K562 (cell line): Measurements from ENCODE around the gene FUT2. TPM values are rescaled to one million over a fixed set of nuclear protein-coding genes. Genes with fewer than 3 reads are reported as not detected.

Experiments used
- ARID1B ChIP-seq: fragments of 450-650 bp; IDR thresholded peaks from 2 replicates; pipeline ENCODE4 v1.6.1; 2016; ENCODE audit warnings: antibody characterized with exemption, mild to moderate bottlenecking, inconsistent platforms
- ASH1L ChIP-seq: fragments of 450-650 bp; IDR thresholded peaks from 2 replicates; pipeline ENCODE4 v1.6.1; 2018; ENCODE audit warnings: borderline replicate concordance, mild to moderate bottlenecking, low read depth; ENCODE audit not compliant: partially characterized antibody
- BCOR ChIP-seq: fragments of 450-650 bp; IDR thresholded peaks from 2 replicates; pipeline ENCODE4 v1.6.1; 2016
- BHLHE40 ChIP-seq: IDR thresholded peaks from 2 replicates; pipeline ENCODE4 v1.6.1; 2011; ENCODE audit warnings: low read length, improper control_type of control experiment
- ESRRA ChIP-seq: fragments of 450-650 bp; IDR thresholded peaks from 2 replicates; pipeline ENCODE4 v1.6.1; 2014; ENCODE audit warnings: low read depth, mild to moderate bottlenecking, moderate library complexity, borderline replicate concordance
- EWSR1 ChIP-seq: fragments of 450-650 bp; IDR thresholded peaks from 2 replicates; pipeline ENCODE4 v1.6.1; 2018; ENCODE audit warnings: borderline replicate concordance, mild to moderate bottlenecking, low read depth, moderate library complexity; ENCODE audit not compliant: partially characterized antibody
- GABPA ChIP-seq: fragments of 200-800 bp; sonication (Bioruptor generic); conservative IDR thresholded peaks from 2 replicates; pipeline ENCODE4 v1.6.1; 2016; ENCODE audit warnings: low read depth, missing genetic modification characterization, missing compliant biosample characterization
- LEF1 ChIP-seq: fragments of 450-650 bp; IDR thresholded peaks from 2 replicates; pipeline ENCODE4 v1.6.1; 2016; ENCODE audit warnings: mild to moderate bottlenecking
- NFIC ChIP-seq: fragments of 450-650 bp; IDR thresholded peaks from 2 replicates; pipeline ENCODE4 v1.6.1; 2017; ENCODE audit warnings: mild to moderate bottlenecking, inconsistent platforms
- NR2C2 ChIP-seq, 2 experiments: fragments of 200-800 bp in 1 of 2; sonication (Bioruptor generic) in 1 of 2; sonication (generic) in 1 of 2; formaldehyde crosslinking in 1 of 2; IDR thresholded peaks; 2 replicates each; pipeline versions ENCODE4 v1.6.1 to v1.8.0; 2016 to 2022; ENCODE audit warnings: mild to moderate bottlenecking in 1 of 2, missing compliant biosample characterization in 1 of 2, missing genetic modification characterization in 1 of 2, missing genetic modification reagents in 1 of 2
- RCOR1 ChIP-seq, 2 experiments: IDR thresholded peaks; 2 replicates each; pipeline ENCODE4 v1.6.1; 2012; ENCODE audit warnings: low read depth in 2 of 2, low read length in 2 of 2, borderline replicate concordance in 1 of 2, improper control_type of control experiment in 1 of 2
- SMARCA4 ChIP-seq: fragments of 450-650 bp; IDR thresholded peaks from 2 replicates; pipeline ENCODE4 v1.6.1; 2016
- SMARCA5 ChIP-seq: fragments of 450-650 bp; IDR thresholded peaks from 2 replicates; pipeline ENCODE4 v1.6.1; 2016
- SOX6 ChIP-seq: fragments of 450-650 bp; IDR thresholded peaks from 2 replicates; pipeline ENCODE4 v1.6.1; 2014; ENCODE audit warnings: mild to moderate bottlenecking
- TAF1 ChIP-seq: IDR thresholded peaks from 2 replicates; pipeline ENCODE4 v1.6.1; 2011; ENCODE audit warnings: mild to moderate bottlenecking, low read length, moderate library complexity; ENCODE audit not compliant: insufficient read depth, control insufficient read depth, severe bottlenecking; ENCODE audit errors: extremely low read depth
- TAL1 ChIP-seq: fragments of 450-650 bp; IDR thresholded peaks from 2 replicates; pipeline ENCODE4 v1.6.1; 2016; ENCODE audit warnings: mild to moderate bottlenecking
- TEAD4 ChIP-seq, 2 experiments: sonication (generic) in 1 of 2; formaldehyde crosslinking in 1 of 2; IDR thresholded peaks; 2 replicates each; pipeline versions ENCODE4 v1.6.1 to v1.8.0; 2012 to 2022; ENCODE audit warnings: borderline replicate concordance in 1 of 2, inconsistent platforms in 1 of 2, low read length in 1 of 2, mild to moderate bottlenecking in 1 of 2, missing genetic modification reagents in 1 of 2
- ZFP36 ChIP-seq: fragments of 150-350 bp; IDR thresholded peaks from 2 replicates; pipeline ENCODE4 v1.6.1; 2018; ENCODE audit warnings: low read length, low read depth; ENCODE audit not compliant: partially characterized antibody
- ZNF431 ChIP-seq: sonication (generic); formaldehyde crosslinking; IDR thresholded peaks from 2 replicates; pipeline ENCODE4 v1.8.0; 2022; ENCODE audit warnings: mild to moderate bottlenecking, missing genetic modification reagents
- polyA plus RNA-seq, 8 experiments: library from polyadenylated mRNA; depleted of rRNA in 4 of 8; stranded (reverse) in 5 of 8; unstranded in 3 of 8; fragments of >200 nt; fragmentation: Nextera tagmentation in 2 of 8; fragmentation: Illumina TruSeq in 1 of 8; extraction: Ambion mirVana in 2 of 8; extraction: Trizol in 1 of 8; gene quantifications; 2 replicates each; pipeline versions ENCODE4 v1.2.1 to v1.2.3, GENCODE V29; 2011 to 2014; ENCODE audit warnings: inconsistent platforms in 1 of 8, missing spikeins in 1 of 8
- total RNA-seq, 7 experiments: library from RNA; depleted of rRNA in 6 of 7; stranded (reverse); fragments of >200 nt in 6 of 7; fragmentation: Illumina TruSeq in 2 of 7; extraction: Trizol in 2 of 7; gene quantifications; 2 replicates each; pipeline versions ENCODE4 v1.2.1 to v1.2.3, GENCODE V29; 2011 to 2021; ENCODE audit warnings: low replicate concordance in 1 of 7
- TF ChIP-seq, protein P1 (sequence below): sonication (generic); formaldehyde crosslinking; IDR thresholded peaks from 2 replicates; pipeline ENCODE4 v1.8.0; 2022; ENCODE audit warnings: mild to moderate bottlenecking, low read depth, missing genetic modification reagents
- TF ChIP-seq, protein P2 (sequence below): fragments of 250-450 bp; sonication (Bioruptor Pico); IDR thresholded peaks from 2 replicates; pipeline ENCODE4 v1.5.0; 2021
- TF ChIP-seq, protein P3 (sequence below): fragments of 250-450 bp; sonication (Bioruptor Pico); IDR thresholded peaks from 2 replicates; pipeline ENCODE4 v1.9.0; 2021; ENCODE audit warnings: mild to moderate bottlenecking
- TF ChIP-seq, protein P4 (sequence below): fragments of 200-800 bp; sonication (Bioruptor generic); IDR thresholded peaks from 2 replicates; pipeline ENCODE4 v1.6.1; 2017; ENCODE audit warnings: missing genetic modification characterization, missing compliant biosample characterization
- TF ChIP-seq, protein P5 (sequence below), 2 experiments: fragments of 450-650 bp; IDR thresholded peaks; 2 replicates each; pipeline ENCODE4 v1.6.1; 2016

FUT2 gene
- total and polyA plus RNA-seq, 9 of the 15 experiments (the other 6 are each of a cell fraction or from before 2014, with no cell fraction given): 0.03 to 0.04 TPM; not detected in 7

DNA sequence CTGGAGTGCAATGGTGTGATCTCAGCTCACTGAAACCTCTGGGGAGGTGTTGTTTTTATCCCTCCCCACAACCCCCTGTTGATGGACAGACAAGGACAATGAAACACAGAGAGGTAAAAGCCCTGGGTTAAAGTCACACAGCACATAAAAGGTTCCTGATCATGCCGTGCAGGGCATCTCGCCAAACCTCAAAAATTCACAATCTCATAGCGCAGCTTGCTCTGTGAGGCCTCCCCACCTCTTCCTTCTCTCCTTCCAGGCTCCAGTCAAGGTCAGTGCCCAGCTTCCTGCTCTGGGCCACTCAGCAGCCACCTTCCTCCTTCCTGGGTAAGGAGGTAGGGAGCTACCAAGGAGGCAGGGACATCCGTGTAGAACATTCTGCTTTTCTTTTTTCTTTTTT lies 2.3 kb downstream of the FUT2 start (continued):
- TF ChIP-seq, protein P1, sequence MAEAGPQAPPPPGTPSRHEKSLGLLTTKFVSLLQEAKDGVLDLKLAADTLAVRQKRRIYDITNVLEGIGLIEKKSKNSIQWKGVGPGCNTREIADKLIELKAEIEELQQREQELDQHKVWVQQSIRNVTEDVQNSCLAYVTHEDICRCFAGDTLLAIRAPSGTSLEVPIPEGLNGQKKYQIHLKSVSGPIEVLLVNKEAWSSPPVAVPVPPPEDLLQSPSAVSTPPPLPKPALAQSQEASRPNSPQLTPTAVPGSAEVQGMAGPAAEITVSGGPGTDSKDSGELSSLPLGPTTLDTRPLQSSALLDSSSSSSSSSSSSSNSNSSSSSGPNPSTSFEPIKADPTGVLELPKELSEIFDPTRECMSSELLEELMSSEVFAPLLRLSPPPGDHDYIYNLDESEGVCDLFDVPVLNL (CRISPR knock-in tag): no peak
- TF ChIP-seq NR2C2 (CRISPR knock-in tag; IDR thresholded peaks at IDR 0.05) (no peak), NR2C2 (tag; IDR thresholded peaks at IDR 0.05) (peak; percentile 22; the same call in 1 of the 2 replicates), ZNF431 (no peak), ZFP36 (peak; percentile 97), TAF1 (peak; percentile 22), GABPA (tag) (peak; percentile 49), BCOR (peak; percentile 90), EWSR1 (no peak), ARID1B (peak; percentile 86), BHLHE40 (peak; percentile 20; the same call in 1 of the 2 replicates), SMARCA5 (peak; percentile 42; the same call in 1 of the 2 replicates), ASH1L (peak; percentile 22), TEAD4 (IDR thresholded peaks at IDR 0.05; ENCODE audit: low read length) (peak; percentile 87), TEAD4 (CRISPR knock-in tag; IDR thresholded peaks at IDR 0.05; ENCODE audit: borderline replicate concordance) (no peak), LEF1 (0 out of 2 replicates have a peak, but pooled peaks have one; percentile 30), RCOR1 (IDR thresholded peaks at IDR 0.05; ENCODE audit: borderline replicate concordance in 1 of 2, low read depth in 2 of 2, low read length in 2 of 2) (peak in 1 of 2 experiments; percentile 79; a peak in 2 of 4 replicates), SMARCA4 (peak; percentile 75), ESRRA (peak; percentile 98), SOX6 (0 out of 2 replicates have a peak, but pooled peaks have one; percentile 23), TAL1 (peak; percentile 65), NFIC (peak; percentile 95)
- TF ChIP-seq, protein P2, sequence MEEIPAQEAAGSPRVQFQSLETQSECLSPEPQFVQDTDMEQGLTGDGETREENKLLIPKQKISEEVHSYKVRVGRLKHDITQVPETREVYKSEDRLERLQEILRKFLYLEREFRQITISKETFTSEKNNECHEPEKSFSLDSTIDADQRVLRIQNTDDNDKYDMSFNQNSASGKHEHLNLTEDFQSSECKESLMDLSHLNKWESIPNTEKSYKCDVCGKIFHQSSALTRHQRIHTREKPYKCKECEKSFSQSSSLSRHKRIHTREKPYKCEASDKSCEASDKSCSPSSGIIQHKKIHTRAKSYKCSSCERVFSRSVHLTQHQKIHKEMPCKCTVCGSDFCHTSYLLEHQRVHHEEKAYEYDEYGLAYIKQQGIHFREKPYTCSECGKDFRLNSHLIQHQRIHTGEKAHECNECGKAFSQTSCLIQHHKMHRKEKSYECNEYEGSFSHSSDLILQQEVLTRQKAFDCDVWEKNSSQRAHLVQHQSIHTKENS (CRISPR knock-in tag): no peak
- TF ChIP-seq, protein P3, sequence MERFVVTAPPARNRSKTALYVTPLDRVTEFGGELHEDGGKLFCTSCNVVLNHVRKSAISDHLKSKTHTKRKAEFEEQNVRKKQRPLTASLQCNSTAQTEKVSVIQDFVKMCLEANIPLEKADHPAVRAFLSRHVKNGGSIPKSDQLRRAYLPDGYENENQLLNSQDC (CRISPR knock-in tag): no peak
- TF ChIP-seq, protein P4, sequence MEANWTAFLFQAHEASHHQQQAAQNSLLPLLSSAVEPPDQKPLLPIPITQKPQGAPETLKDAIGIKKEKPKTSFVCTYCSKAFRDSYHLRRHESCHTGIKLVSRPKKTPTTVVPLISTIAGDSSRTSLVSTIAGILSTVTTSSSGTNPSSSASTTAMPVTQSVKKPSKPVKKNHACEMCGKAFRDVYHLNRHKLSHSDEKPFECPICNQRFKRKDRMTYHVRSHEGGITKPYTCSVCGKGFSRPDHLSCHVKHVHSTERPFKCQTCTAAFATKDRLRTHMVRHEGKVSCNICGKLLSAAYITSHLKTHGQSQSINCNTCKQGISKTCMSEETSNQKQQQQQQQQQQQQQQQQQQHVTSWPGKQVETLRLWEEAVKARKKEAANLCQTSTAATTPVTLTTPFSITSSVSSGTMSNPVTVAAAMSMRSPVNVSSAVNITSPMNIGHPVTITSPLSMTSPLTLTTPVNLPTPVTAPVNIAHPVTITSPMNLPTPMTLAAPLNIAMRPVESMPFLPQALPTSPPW (CRISPR knock-in tag): peak; percentile 52; the same call in 1 of the 2 replicates
- TF ChIP-seq, protein P5, sequence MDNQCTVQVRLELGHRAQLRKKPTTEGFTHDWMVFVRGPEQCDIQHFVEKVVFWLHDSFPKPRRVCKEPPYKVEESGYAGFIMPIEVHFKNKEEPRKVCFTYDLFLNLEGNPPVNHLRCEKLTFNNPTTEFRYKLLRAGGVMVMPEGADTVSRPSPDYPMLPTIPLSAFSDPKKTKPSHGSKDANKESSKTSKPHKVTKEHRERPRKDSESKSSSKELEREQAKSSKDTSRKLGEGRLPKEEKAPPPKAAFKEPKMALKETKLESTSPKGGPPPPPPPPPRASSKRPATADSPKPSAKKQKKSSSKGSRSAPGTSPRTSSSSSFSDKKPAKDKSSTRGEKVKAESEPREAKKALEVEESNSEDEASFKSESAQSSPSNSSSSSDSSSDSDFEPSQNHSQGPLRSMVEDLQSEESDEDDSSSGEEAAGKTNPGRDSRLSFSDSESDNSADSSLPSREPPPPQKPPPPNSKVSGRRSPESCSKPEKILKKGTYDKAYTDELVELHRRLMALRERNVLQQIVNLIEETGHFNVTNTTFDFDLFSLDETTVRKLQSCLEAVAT (IDR thresholded peaks at IDR 0.05): peak in 1 of 2 experiments; percentile 74; a peak in 1 of 4 replicates
